OCI-LY1 (cell line): Measurements from ENCODE around the gene IFI44L.

Source experiments
- CTCF ChIP-seq: fragments of 200-600 bp; sonication (generic), shearing (Covaris generic); IDR thresholded peaks from 2 replicates; pipeline ENCODE4 v1.5.1; 2017; ENCODE audit warnings: mild to moderate bottlenecking, antibody characterized with exemption, low read length, moderate library complexity, mixed read lengths
- EZH2 ChIP-seq: fragments of 200-600 bp; sonication (generic), shearing (Covaris generic); IDR thresholded peaks from 2 replicates; pipeline ENCODE4 v1.8.0; 2017; ENCODE audit warnings: borderline replicate concordance, mixed run types, mild to moderate bottlenecking, antibody characterized with exemption, low read length, moderate library complexity, mixed read lengths

GRCh38 chr1:78688697-78689096 is 68.4 kb downstream of the IFI44L start:
- TF ChIP-seq CTCF (no peak), EZH2 (no peak)
